Measurements from ENCODE around the gene FCN3. TPM values are rescaled to one million over a fixed set of nuclear protein-coding genes. Genes with fewer than 3 reads are reported as not detected.
A peak's percentile ranks its signal among the peaks of the same experiment; 100 is the strongest.

The FCN3 gene
- total and polyA plus RNA-seq, 9 of the 15 experiments (the other 6 are each of a cell fraction or from before 2014, with no cell fraction given), result 0.49 TPM; not detected in 8

- TF ChIP-seq, protein P1, sequence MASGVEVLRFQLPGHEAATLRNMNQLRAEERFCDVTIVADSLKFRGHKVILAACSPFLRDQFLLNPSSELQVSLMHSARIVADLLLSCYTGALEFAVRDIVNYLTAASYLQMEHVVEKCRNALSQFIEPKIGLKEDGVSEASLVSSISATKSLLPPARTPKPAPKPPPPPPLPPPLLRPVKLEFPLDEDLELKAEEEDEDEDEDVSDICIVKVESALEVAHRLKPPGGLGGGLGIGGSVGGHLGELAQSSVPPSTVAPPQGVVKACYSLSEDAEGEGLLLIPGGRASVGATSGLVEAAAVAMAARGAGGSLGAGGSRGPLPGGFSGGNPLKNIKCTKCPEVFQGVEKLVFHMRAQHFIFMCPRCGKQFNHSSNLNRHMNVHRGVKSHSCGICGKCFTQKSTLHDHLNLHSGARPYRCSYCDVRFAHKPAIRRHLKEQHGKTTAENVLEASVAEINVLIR (CRISPR knock-in tag; IDR thresholded peaks at IDR 0.05), result no peak
- TF ChIP-seq DLX4 (CRISPR knock-in tag; IDR thresholded peaks at IDR 0.05), result no peak
- no peak for TF ChIP-seq TCFL5 (CRISPR knock-in tag; conservative IDR thresholded peaks at IDR 0.05)
- no peak for TF ChIP-seq HNRNPLL (IDR thresholded peaks at IDR 0.05; ENCODE audit: low read depth, low read length, poor library complexity, severe bottlenecking)
- no peak for TF ChIP-seq ZNF740 (CRISPR knock-in tag; IDR thresholded peaks at IDR 0.05)
- no peak for TF ChIP-seq ZNF740 (tag; IDR thresholded peaks at IDR 0.05)
- no peak for TF ChIP-seq SREBF1 (IDR thresholded peaks at IDR 0.05; ENCODE audit: borderline replicate concordance, low read depth, low read length)
- TF ChIP-seq HDAC1 (IDR thresholded peaks at IDR 0.05), result peak in 1 of 2 experiments; percentile 33; a peak in 1 of 4 replicates
- TF ChIP-seq GTF3C2 (IDR thresholded peaks at IDR 0.05; ENCODE audit: borderline replicate concordance, extremely low read depth, insufficient read length), result no peak
- no peak for TF ChIP-seq ZNF785 (CRISPR knock-in tag; IDR thresholded peaks at IDR 0.05)
- TF ChIP-seq, protein P2, sequence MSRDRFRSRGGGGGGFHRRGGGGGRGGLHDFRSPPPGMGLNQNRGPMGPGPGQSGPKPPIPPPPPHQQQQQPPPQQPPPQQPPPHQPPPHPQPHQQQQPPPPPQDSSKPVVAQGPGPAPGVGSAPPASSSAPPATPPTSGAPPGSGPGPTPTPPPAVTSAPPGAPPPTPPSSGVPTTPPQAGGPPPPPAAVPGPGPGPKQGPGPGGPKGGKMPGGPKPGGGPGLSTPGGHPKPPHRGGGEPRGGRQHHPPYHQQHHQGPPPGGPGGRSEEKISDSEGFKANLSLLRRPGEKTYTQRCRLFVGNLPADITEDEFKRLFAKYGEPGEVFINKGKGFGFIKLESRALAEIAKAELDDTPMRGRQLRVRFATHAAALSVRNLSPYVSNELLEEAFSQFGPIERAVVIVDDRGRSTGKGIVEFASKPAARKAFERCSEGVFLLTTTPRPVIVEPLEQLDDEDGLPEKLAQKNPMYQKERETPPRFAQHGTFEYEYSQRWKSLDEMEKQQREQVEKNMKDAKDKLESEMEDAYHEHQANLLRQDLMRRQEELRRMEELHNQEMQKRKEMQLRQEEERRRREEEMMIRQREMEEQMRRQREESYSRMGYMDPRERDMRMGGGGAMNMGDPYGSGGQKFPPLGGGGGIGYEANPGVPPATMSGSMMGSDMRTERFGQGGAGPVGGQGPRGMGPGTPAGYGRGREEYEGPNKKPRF (IDR thresholded peaks at IDR 0.05; ENCODE audit: low read depth, low read length), result no peak
- no peak for TF ChIP-seq MCM5 (IDR thresholded peaks at IDR 0.05; ENCODE audit: low read depth)
- no peak for TF ChIP-seq NR3C1 (CRISPR knock-in tag; IDR thresholded peaks at IDR 0.05)
- TF ChIP-seq DNMT1 (IDR thresholded peaks at IDR 0.05), result no peak
- no peak for TF ChIP-seq NR1H2 (CRISPR knock-in tag; IDR thresholded peaks at IDR 0.05)
- TF ChIP-seq ZNF143 (CRISPR knock-in tag; IDR thresholded peaks at IDR 0.05), result no peak
- TF ChIP-seq TAL1 (IDR thresholded peaks at IDR 0.05), result no peak
- TF ChIP-seq HNRNPL (IDR thresholded peaks at IDR 0.05; ENCODE audit: low read depth, low read length), result no peak
- TF ChIP-seq KLF10 (CRISPR knock-in tag; IDR thresholded peaks at IDR 0.05), result no peak
- TF ChIP-seq ZNF766 (CRISPR knock-in tag; conservative IDR thresholded peaks at IDR 0.05), result no peak
These were observed 9.1 kb downstream of the FCN3 start (continued) for GRCh38 chr1:27365372-27366112.
